Stomach (tissue), 9 donors: ENCODE measurements around the gene RBKS. TPM values are rescaled to one million over a fixed set of nuclear protein-coding genes. Genes with fewer than 3 reads are reported as not detected.

Source experiments
- DNase-seq, 2 donors: peaks; one replicate each; pipeline versions ENCODE4 v3.0.0 to v3.0.0-alpha.2; 2013 to 2019
- H3K27ac ChIP-seq, 5 donors: fragments of 200-600 bp in 4 of 5; sonication (generic) in 4 of 5; one replicate each; pipeline ENCODE4 v1.5.1; 2013 to 2019; ENCODE audit warnings: mild to moderate bottlenecking in 1 of 5, moderate library complexity in 1 of 5
- H3K27me3 ChIP-seq, 3 donors: fragments of 200-600 bp; sonication (generic); one replicate each; pipeline ENCODE4 v1.5.1; 2017 to 2019; ENCODE audit warnings: mixed run types in 1 of 3
- H3K36me3 ChIP-seq, 4 donors: fragments of 200-600 bp; sonication (generic); 1 replicate in 3 of 4; 2 replicates in 1 of 4; pipeline ENCODE4 v1.5.1; 2016 to 2019
- H3K4me1 ChIP-seq, 4 donors: fragments of 200-600 bp; sonication (generic); one replicate each; pipeline ENCODE4 v1.5.1; 2016 to 2019
- H3K4me3 ChIP-seq, 4 donors: fragments of 200-600 bp; sonication (generic) in 3 of 4; one replicate each; pipeline ENCODE4 v1.5.1; 2016 to 2019; ENCODE audit warnings: mild to moderate bottlenecking in 1 of 4
- H3K9me3 ChIP-seq, 4 donors: fragments of 200-600 bp; sonication (generic); one replicate each; pipeline ENCODE4 v1.5.1; 2016 to 2019
- EP300 ChIP-seq: sonication (generic); formaldehyde crosslinking; IDR thresholded peaks from one replicate; pipeline ENCODE4 v1.6.1; 2017; ENCODE audit warnings: antibody characterized with exemption
- POLR2A ChIP-seq, 4 donors: fragments of 450-650 bp; IDR thresholded peaks; one replicate each; pipeline ENCODE4 v1.6.1; 2016; ENCODE audit warnings: antibody characterized with exemption in 4 of 4, control low read depth in 2 of 4, mild to moderate bottlenecking in 1 of 4, moderate library complexity in 1 of 4
- POLR2AphosphoS5 ChIP-seq, 3 donors: sonication (generic); formaldehyde crosslinking; IDR thresholded peaks; one replicate each; pipeline ENCODE4 v1.6.1; 2016; ENCODE audit warnings: antibody characterized with exemption in 3 of 3
- WGBS, 5 donors: extraction: QIAGEN DNeasy Blood & Tissue Kit in 3 of 5; methylation state at CpG; one replicate each; pipeline versions ENCODE4 v1.1.5 to v1.1.7; 2013 to 2018; 5-methylcytosine and 5-hydroxymethylcytosine counted together
- intact Hi-C: fragments of 100-400 bp; cut with DNase I; formaldehyde crosslinking; loops from one replicate; pipeline ENCODE4 v1.15.1; 2023; ENCODE audit warnings: low total_unique reads
- polyA plus RNA-seq, 3 donors: library from polyadenylated mRNA; stranded (reverse); fragments of 200-250 nt; gene quantifications; one replicate each; pipeline ENCODE4 v1.2.3, GENCODE V29; 2013
- total RNA-seq, 5 donors: library from RNA; depleted of rRNA; stranded (reverse); fragments of >200 nt; gene quantifications; one replicate each; pipeline versions ENCODE4 v1.1.0 to v1.2.3, GENCODE V29; 2014 to 2016
- TF ChIP-seq, protein P1 (sequence below), 7 experiments: fragments of 450-650 bp in 4 of 7; fragments of 200-600 bp in 3 of 7; sonication (generic) in 3 of 7; IDR thresholded peaks; one replicate each; pipeline ENCODE4 v1.5.1; 2016 to 2019; ENCODE audit warnings: antibody characterized with exemption in 7 of 7, control low read depth in 2 of 7, mild to moderate bottlenecking in 1 of 7
- donor health status: healthy with polysubstance abuse.
- donor health status: Bipolar disorder and iron deficiency.
- donor health status: healthy.

RBKS gene
- total and polyA plus RNA-seq, 8 donors = 0.76 to 2.9 (median 1.9) TPM; not detected in 3

DNA sequence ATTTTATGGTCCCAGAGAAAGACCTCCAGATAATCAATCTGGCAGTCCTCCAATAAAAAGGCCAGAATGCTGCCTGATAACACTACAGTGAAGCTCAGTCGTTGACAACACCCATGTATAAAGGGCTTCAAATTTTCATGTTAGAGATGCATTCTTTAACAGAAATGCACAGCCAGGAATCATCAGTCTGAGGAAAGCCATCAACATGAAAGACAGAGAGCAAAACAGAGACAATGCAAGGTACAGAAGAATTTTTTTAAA is 14.1 kb upstream of the RBKS start:
- H3K27ac ChIP-seq = no peak overlapping the region
- DNase-seq = no peak
- H3K9me3 ChIP-seq = no peaks in the 10 kb centered on the region
- TF ChIP-seq POLR2A (IDR thresholded peaks at IDR 0.05) (no peak), EP300 (no peak)
- no peak overlapping the region for H3K4me3 ChIP-seq
- intact Hi-C loops = no loop called here
- no peaks in the 10 kb centered on the region for H3K27me3 ChIP-seq
- H3K36me3 ChIP-seq = peaks cover 0 to 8% (median 4%) of the 10 kb centered on the region in 4 donors
- WGBS, 5 donors = 46 to 94% (median 62%) methylated on average over 1 of the region's 1 CpG
- peaks cover 0 to 4% (median 0%) of the 10 kb centered on the region in 4 donors for H3K4me1 ChIP-seq

GRCh38 chr2:27903649-27904404 is 13.6 kb upstream of the RBKS start:
- intact Hi-C loops = no loop called here
- Histone ChIP-seq H3K4me1 (peaks cover 0 to 4% (median 0%) of the 10 kb centered on the region in 4 donors), H3K36me3 (peaks cover 0 to 13% (median 9%) of the 10 kb centered on the region in 4 donors), H3K4me3 (no peak overlapping the region), H3K9me3 (no peaks in the 10 kb centered on the region), H3K27ac (no peak overlapping the region), H3K27me3 (no peaks in the 10 kb centered on the region)
- no peak for DNase-seq
- TF ChIP-seq, protein P1, sequence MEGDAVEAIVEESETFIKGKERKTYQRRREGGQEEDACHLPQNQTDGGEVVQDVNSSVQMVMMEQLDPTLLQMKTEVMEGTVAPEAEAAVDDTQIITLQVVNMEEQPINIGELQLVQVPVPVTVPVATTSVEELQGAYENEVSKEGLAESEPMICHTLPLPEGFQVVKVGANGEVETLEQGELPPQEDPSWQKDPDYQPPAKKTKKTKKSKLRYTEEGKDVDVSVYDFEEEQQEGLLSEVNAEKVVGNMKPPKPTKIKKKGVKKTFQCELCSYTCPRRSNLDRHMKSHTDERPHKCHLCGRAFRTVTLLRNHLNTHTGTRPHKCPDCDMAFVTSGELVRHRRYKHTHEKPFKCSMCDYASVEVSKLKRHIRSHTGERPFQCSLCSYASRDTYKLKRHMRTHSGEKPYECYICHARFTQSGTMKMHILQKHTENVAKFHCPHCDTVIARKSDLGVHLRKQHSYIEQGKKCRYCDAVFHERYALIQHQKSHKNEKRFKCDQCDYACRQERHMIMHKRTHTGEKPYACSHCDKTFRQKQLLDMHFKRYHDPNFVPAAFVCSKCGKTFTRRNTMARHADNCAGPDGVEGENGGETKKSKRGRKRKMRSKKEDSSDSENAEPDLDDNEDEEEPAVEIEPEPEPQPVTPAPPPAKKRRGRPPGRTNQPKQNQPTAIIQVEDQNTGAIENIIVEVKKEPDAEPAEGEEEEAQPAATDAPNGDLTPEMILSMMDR (IDR thresholded peaks at IDR 0.05) = no peak
- TF ChIP-seq POLR2AphosphoS5 (IDR thresholded peaks at IDR 0.05) (no peak), POLR2A (IDR thresholded peaks at IDR 0.05) (no peak), EP300 (no peak)
- WGBS, 5 donors = 90 to 95% (median 93%) methylated on average over 10 of the region's 10 CpGs

DNA sequence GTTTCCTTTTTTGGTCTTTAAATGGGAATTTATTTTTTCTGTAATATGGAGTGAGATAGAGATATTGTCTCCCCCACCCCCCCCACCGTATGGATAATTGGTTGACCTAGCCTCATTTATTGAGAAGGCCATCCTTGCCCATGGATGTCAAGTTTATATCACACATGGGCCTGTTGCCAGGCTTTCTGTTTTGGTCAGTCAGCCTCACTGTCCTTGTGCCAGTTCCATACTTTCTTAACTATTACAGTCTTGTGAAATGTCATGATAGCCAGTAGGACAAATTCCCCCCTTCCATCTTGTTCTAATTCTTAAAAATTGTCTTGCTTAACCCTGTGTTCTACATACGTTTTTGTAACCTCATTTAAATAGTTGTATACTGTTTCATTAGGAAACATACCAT is 12.8 kb upstream of the RBKS start:
- WGBS, 5 donors = 72 to 85% (median 81%) methylated on average over 2 of the region's 2 CpGs
- TF ChIP-seq POLR2A (IDR thresholded peaks at IDR 0.05) = no peak
- no peak for TF ChIP-seq POLR2AphosphoS5 (IDR thresholded peaks at IDR 0.05)
- TF ChIP-seq, protein P1 (IDR thresholded peaks at IDR 0.05) = no peak
- no peak for TF ChIP-seq EP300
- Histone ChIP-seq H3K36me3 (peaks cover 0 to 20% (median 17%) of the 10 kb centered on the region in 4 donors), H3K4me3 (no peak overlapping the region), H3K27ac (no peak overlapping the region), H3K27me3 (no peaks in the 10 kb centered on the region), H3K9me3 (no peaks in the 10 kb centered on the region), H3K4me1 (peaks cover 0 to 4% (median 0%) of the 10 kb centered on the region in 4 donors)
- no peak for DNase-seq
- intact Hi-C loops = no loop called here

DNA sequence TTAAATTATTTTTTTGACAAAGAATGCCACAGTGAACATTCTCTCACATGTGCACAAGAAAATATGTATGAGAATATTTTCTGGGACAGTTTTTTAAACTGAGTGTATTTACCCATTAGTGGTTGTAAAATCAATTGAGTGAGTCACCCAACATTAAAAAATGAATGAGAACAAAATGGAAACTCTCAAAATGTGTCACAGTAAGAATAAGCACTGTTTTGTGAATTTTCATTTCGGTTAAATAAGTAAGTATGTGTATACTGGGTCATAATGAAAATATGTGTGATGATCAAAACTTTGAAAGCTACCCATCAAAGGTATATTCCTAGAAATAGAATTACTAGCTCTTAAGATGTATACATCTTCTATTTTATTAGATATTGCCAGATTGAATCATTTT is 11.9 kb upstream of the RBKS start:
- DNase-seq = no peak
- no peak overlapping the region for H3K4me3 ChIP-seq
- H3K27me3 ChIP-seq = no peaks in the 10 kb centered on the region
- no peaks in the 10 kb centered on the region for H3K9me3 ChIP-seq
- peaks cover 0 to 4% (median 0%) of the 10 kb centered on the region in 4 donors for H3K4me1 ChIP-seq
- H3K27ac ChIP-seq = no peak overlapping the region
- peaks cover 0 to 26% (median 17%) of the 10 kb centered on the region in 4 donors for H3K36me3 ChIP-seq
- 80 to 94% (median 89%) methylated on average over 1 of the region's 1 CpG for WGBS, 5 donors
- no peak for TF ChIP-seq EP300
- TF ChIP-seq, protein P1 (IDR thresholded peaks at IDR 0.05) = no peak
- no peak for TF ChIP-seq POLR2A (IDR thresholded peaks at IDR 0.05)
- no peak for TF ChIP-seq POLR2AphosphoS5 (IDR thresholded peaks at IDR 0.05)
- intact Hi-C loops = no loop called here

- intact Hi-C loops = no loop called here
- Histone ChIP-seq H3K4me3 (no peak overlapping the region), H3K36me3 (peaks cover 0 to 34% (median 26%) of the 10 kb centered on the region in 4 donors), H3K9me3 (no peaks in the 10 kb centered on the region), H3K27me3 (no peaks in the 10 kb centered on the region), H3K4me1 (peaks cover 0 to 4% (median 0%) of the 10 kb centered on the region in 4 donors), H3K27ac (no peak overlapping the region)
- WGBS, 5 donors = 74 to 92% (median 83%) methylated on average over 1 of the region's 1 CpG
- no peak for TF ChIP-seq POLR2AphosphoS5 (IDR thresholded peaks at IDR 0.05)
- TF ChIP-seq EP300 = no peak
- TF ChIP-seq POLR2A (IDR thresholded peaks at IDR 0.05) = no peak
- TF ChIP-seq, protein P1 (IDR thresholded peaks at IDR 0.05) = no peak
- DNase-seq = no peak
Measured at GRCh38 chr2:27901234-27901633, 11.0 kb upstream of the RBKS start.
